ENCODE data around the gene TTC4.
"Not testable (repeated sequence)": the region's sequence is repeated elsewhere in the genome, so short reads cannot be mapped to it uniquely, and the experiment has no call there.

Gene TTC4

DNA sequence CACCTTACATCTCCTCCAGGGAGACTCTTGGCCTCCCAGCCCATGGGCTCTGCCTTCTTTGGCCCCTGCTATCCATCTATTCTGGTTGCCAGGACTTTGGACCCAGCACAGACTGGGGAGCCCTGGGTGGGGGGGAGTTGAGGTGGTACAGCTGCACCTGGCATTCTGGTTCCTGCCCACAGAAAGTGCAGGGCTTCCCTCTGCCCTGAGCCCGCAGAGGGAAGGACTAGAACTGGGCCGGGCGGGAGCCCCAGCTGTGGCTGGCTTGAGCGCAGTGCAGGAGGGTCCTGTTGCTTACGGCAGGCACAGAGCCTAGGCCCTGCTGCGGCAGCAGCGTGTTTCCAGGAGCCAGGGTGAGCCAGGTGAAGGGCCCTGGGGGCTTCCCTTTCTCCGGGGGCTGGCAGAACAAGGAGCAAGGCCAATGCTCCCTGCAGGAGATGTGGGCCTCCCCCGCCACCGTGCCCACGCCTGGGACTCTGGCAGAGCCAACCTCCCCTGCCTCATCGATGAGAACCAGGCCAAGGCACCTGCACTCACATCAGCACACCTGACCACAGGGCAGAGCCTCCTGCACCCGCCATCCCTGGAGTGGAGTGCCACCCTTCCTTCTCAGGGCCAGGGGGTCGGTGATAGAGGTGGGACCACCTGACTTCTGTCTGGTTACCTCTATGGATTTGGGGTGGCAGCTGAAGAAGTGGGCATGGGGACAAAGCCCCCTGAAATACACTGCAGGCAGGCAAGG is 32.6 kb downstream of the TTC4 start:
- DNase-seq (ENCODE audit: low spot score) = no peak

DNA sequence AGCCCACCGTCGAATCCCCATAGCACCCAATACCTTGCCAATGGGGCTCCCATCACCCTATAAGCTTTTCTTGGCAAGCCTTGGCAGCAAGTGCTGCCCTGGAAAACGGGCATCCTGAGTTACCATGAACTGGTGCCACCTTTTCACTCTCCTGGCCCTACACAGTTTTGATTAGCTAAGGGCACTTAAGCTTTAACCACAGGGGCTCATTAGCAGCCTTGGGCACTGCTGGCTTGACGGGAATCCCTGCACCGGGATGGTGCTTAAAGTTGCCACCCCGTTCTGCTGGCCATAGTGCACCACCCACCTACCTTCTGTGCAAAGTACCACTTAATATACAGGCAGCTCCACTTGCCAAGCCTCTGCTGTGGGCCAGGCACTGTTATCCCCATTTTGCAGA is 34.9 kb downstream of the TTC4 start:
- DNase-seq (ENCODE audit: low spot score) = no peak

DNA sequence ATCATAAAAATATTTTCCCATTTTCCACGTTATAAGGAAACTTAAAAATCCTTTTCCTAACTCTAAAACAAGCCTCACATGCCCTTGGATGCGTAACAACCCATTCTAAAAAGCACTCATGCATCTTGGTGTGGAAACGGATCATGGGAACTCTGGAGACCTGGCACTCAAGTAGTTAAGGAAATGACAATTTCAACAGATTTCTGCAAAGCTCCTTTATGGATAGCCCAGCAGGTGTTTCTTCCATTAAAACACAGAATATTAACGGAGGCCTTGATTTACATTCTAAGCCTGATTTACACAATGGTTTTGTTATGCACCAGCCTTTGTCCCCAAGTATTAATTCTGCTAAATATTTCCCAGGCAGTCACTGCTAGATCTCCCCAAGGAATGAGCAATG is 35.8 kb downstream of the TTC4 start:
- DNase-seq (ENCODE audit: low spot score) = no peak

DNA sequence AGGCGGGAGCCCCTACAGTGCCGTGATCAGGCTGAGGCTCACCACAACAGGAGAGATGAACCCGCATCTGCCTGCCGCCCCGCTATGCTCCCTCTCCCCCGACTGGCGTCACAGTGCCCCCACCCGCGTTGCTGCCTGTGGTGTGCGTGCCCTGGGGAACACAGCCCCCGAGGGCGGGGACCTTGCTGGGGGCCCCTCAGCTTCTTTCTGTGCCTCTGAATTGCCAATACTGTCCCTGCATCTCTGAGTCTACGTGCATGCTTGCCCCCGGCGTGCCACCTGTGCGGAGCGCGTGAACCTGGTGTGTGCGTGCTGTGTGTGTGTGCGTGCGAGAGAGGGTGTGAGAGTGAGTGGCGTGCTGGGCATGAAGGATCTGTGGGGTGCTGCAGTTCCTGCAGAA is 38.4 kb downstream of the TTC4 start:
- no peak for DNase-seq (ENCODE audit: low spot score)

DNA sequence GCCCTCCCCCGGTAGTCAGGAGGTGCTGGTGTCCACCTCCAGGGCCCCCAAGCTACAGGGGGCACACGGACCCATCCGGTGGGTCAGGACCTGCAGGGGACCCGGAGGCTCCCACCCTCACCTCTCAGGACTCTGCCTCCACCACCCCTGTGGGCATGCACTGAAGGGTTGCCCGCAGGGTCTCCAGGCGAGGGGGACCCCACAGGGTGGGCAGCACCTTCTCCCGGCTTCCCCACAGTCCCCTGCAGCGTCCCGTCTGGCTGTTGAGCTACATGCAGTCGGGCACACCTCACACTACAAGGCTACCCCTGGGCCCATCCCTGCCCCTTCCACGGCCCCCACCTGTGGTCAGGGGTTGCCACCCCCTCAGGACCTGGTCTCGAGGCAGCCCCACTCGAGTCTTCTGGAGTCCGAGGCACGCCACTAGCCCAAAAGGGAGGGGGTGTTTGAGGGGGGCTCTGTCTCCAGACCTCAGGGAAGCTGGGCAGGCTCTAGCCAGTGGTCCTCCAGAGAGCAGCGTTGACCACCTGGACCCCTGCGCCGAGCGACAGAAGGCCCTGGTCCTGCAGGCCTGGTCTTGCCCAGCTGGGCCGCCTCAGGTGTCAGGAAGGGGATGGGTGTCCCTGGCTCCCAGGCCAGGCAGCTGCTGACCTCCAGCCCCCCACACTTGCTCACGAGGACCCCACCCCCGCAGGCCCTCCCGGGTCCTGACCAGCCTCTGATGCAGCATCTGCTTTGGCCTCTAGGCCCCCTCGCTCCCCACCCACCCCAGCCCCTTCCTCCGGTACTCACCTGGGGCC is 39.0 kb downstream of the TTC4 start:
- no peak for DNase-seq (ENCODE audit: low spot score)

DNA sequence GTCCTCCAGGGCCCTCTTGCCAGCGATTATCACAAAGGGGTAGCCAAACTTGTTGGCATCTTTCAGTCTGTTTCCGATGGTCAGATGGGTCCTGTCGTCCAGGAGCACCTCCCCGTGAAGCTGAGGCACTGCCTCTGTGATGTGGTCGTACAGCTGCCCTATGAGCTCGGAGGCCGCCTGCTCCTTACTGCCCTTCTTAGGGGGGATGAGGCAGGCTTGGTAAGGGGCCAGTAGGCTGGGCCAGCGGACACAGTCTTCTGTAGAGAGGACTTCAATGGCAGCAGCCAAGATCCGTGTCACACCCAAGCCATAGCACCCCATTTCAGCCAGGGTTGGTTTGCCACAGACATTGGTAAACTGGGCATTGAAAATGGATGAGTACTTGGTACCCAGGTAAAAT is 42.2 kb downstream of the TTC4 start:
- no peak for DNase-seq (ENCODE audit: low spot score)

DNA sequence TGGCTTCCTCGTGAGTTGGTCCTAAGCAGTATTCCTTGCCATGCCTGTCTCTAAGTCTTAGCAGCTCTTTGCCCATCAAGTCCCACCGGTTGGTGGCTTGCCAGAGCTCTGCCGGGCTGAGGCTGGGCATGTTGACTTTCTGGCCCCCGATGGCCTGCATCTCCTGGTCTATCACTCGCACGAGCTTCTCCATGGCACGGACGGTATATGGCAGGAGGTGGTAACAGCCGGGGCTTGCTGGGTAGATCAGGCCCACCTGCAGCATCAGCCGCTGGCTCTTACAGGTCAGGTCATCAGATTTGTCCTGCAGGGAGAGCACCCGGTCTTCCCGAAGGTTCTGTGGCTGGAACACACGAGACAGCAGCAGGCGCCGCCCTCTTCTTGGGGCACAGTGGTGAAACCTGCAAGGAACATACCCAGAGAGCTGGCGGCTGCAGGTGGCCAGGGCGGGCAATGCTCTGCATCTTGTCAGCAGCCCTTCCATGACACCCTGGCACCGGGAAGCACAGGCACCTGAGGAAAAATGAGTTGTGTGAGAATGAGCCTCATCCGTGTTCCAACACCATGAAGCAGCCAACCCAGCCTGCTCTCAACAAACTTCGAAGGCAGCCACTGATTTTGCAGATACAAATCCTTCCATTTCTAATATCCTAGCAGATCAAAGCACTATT is 43.2 kb downstream of the TTC4 start:
- DNase-seq (ENCODE audit: low spot score) = no peak

DNA sequence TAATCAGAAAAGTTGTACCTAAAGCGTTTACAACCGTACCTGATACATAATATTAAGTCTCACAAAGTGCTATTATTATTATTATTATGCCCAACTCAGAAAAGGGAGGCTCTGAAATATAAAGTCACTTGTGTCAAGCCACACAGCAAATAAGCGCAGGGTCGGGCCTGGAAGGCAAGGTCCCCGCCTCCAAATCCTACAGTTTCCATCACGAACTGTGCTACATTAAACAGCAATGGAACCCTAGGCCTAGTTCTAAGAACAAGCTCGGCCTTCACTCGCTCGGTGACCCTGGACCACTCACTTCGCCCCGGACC is 48.1 kb downstream of the TTC4 start:
- DNase-seq (ENCODE audit: low spot score) = no peak

DNA sequence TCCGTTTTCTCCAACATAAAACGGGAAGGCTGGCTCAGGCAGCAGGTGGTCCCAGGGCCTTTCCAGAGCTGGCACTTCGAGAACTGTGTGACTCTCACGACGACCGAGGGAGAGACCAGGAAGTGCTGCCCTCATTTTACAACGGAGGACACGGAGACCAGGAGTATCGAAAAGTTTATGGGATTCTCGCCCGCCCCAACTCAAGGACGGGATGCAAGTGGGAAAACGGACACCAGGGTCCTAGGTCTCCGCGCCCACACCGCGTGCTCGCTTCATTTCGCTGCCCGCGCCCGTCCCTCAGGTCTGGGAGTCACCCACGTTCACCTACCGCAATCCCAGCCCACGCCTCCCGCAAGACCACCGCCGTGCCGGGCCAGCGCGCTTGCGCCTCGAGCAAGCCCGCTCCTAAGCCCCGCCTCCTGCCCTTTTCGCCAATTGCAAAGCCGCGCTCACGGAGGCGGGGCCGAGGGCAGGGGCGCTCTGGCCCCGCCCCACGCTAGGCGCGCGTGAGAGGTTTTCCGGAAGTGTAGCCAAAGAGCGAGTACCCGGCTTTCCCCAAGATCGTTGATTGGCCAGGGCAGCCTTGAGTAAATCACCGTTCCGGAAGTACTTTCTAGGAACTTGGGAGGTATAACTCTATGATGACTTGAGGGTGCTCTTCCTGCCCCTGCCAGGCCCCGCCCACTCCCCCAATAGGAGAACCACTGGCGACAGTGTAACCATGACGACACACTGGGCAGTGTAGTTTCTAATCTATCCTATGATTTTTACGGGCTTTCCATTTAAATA is 48.7 kb downstream of the TTC4 start, which contains the start of gene PARS2:
Gene PARS2, minus strand, starts transcription at position 391 of the 789 bp plus-strand sequence. CDS start 5,362 bp downstream, outside the sequence.
- DNase-seq (ENCODE audit: low spot score) = peak; percentile 98

DNA sequence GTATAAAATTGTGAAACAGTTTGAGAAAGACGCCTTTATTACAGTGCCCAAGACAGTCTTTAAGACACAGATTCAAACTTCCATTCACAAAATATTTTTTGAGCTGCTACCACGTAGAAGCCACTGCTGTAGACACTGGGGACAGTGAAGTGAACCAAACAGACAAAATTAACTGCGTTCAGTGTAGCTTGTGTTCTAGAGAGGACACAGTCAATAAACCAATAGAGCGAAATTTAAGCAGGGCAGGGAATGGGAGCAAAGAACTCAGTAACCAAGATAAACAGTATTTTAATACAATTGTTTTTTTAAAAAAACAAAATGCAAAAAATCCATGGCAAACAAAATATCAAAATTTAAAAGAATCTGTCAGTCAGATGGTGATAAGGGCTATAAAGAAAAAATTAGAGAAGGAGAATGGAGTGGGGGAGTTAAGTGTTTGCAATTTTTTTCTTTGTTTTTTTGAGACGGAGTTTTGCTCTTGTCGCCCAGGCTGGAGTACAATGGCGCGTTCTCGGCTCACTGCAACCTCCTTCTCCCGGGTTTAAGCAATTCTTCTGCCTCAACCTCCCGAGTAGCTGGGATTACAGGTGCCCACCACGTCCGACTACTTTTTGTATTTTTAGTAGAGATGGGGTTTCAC is 49.4 kb downstream of the TTC4 start:
- no peak for DNase-seq (ENCODE audit: low spot score)

DNA sequence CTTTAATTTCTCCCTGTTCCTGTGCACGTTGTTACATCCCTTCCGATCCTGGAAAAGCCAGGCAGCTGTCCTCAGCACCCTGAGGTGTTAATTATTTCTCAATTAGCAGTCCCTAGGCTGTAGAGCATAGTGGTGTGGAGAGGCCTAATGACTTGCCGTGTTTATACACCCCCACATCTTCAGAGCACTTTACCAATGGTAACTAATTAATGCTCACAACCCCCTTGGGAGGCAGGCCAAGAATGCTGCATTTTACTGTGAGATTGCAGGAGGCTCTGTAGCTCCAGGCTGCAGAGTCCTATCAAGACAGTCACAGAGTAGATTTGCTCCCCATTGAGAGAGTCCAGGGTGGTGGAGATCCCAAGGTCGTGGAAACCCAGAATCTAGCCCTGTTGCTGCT is 51.1 kb downstream of the TTC4 start:
- no peak for DNase-seq (ENCODE audit: low spot score)

DNA sequence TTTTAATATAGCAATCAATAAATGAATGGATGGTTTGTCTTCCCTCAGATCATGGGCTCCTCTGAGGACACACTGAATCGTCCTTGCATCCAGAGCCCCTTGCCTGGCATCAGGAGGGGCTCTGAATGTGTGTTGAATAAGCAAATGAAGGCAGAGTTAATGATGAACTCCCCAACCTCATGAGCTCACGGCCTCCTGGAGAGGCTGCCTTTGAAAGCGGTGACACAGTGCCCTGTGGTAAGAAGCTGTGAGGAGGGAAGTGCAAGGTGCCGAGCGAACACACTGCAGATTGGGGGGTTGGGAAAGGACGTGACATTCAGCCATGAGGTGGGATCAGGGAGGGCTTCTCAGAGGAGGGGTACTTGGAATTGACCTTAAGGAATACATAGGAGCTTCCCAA is 51.9 kb downstream of the TTC4 start:
- DNase-seq (ENCODE audit: low spot score) = no peak

DNA sequence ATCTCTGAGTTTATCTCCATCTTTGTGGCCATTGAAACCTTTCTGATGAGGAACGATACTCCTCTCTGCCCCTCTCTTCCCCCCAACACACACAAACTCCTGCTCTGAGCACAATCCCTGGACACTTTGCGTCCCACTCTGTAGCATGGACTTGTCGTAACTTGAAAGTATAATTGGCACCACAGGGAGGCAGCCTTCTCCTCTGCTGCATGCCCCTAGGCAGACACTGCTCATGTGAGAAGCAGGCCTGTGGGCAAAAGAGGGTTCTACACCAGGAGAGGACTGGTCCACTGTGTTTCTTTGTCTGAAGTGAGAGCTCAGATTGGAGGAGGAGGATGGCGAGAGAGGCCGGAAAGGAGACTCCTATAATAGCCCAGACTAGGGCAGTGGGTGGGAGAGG is 52.4 kb downstream of the TTC4 start:
- no peak for DNase-seq (ENCODE audit: low spot score)

DNA sequence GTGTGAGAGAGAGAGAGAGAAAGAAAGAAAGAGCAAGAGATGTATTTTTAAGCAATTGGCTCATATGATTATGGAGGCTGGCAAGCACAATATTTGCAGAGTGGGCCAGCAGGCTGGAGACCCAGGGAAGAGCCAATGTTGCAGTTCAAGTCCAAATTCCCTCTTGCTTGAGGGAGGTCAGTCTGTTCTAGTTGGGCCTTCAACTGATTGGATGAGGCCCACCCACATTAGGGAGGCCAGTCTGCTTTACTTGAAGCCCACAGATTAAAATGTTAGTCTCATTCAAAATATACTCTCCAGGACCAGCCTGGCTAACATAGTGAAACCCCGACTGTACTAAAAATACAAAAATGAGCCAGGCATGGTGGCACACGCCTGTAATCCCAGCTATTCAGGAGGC is 57.3 kb downstream of the TTC4 start:
- no peak for DNase-seq (ENCODE audit: low spot score)

DNA sequence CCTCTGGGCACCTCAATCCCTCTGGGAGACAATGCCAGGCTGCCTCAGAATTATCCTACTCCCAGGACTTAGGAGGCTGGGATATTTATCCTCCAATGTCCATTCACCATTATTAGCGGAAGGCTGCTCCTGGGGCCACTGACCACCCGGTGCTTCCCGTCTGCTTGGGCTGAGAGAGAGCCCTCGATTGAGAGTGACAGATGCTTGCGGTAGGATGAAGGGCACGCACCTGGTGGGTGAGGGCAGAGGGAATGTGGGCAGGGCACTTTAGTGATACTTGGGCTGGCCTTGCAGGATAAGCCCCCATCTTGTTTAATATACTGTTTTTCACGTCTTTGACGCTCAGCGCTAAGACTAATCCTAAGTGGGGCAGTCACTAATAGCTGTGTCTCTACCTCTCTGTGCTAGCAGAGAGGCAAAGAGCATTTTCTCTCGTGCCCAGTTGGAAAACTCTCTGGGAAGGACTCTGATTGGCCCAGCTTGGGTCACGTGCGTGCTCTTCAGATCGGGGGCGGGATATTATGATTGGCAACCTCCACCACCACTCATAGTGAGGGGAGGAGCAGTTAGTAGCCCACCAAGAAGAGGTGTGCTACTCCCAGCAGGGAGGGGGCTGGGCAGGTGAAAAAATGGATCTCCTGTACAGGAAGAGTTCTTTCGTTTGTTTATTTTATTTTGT is 59.3 kb downstream of the TTC4 start:
- no peak for DNase-seq (ENCODE audit: low spot score)

DNA sequence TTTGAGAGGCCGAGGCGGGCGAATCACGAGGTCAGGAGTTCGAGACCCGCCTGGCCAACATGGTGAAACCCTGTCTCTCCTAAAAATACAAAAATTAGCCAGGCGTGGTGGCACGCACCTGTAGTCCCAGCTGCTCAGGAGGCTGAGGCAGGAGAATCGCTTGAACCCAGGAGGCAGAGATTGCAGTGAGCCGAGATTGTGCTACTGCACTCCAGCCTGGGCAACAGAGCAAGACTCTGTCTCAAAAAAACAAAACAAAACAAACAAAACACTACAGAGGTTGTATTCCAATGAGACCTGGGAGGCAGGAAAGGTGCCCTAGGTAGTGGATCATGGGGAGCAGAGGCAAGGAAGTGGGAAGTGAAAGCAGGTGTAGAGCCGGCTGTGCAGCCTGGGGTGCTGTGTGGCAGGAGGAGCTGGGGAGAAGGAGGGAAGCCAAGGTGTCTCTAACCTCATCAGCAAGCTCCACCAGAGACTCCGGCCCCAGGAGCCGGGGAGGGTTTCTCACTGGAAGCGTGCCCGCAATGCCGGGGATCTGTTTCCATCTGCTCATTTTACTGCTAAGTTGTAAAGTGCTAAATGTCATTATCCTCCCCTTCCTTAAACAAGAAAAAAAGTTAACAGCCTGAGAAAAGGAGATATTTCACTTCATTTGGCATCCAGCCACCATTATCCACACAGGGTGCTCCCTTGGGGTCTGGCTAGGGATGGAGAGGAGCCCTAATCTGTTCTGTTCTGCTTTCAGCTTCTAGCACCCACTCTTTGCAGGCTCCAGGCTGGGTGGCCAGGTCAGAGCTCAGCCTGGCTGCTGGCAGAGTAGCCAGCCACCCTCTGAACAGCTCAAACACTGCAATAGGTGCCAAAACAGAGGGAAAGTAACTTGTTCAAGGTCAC is 60.4 kb downstream of the TTC4 start:
- not testable (repeated sequence) for DNase-seq (ENCODE audit: low spot score)

DNA sequence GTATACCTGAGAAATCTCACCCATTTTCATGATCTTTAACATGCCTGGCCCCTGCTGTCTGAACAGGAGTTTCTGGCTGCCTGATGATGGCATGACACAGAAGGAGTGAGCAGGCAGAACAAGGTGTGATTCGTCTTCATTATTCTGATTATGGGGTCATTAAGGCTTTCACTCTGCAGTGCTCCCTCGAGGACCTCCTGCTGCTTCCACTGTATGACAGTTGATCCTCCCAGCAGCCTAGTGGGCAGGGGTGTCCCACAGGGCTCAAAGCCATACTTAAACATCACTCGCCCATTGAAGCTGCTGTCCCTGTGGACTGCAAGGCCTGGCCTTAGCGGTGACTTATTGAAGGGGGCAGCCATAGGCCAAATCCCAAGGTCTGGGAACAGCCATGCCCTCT is 61.4 kb downstream of the TTC4 start:
- DNase-seq (ENCODE audit: low spot score) = no peak

DNA sequence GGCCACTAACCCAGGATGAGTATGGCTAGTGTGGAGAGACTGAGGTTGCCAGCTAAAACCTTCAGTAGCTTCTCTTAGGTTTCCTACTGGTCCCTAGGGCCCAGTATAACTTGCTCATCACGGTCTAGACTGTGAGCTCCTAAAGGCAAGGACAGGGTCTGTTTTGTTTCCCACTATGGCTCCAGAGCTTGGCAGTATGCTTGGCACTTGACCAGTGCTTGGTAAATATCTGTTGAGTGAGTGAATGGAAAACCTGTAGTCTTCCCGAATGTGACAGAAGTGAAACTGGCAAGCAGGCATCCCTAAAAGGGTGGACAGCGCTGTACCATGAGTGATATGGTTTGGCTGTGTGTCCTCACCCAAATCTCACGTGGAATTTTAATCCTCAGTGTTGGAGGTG is 61.8 kb downstream of the TTC4 start:
- DNase-seq (ENCODE audit: low spot score) = no peak

DNA sequence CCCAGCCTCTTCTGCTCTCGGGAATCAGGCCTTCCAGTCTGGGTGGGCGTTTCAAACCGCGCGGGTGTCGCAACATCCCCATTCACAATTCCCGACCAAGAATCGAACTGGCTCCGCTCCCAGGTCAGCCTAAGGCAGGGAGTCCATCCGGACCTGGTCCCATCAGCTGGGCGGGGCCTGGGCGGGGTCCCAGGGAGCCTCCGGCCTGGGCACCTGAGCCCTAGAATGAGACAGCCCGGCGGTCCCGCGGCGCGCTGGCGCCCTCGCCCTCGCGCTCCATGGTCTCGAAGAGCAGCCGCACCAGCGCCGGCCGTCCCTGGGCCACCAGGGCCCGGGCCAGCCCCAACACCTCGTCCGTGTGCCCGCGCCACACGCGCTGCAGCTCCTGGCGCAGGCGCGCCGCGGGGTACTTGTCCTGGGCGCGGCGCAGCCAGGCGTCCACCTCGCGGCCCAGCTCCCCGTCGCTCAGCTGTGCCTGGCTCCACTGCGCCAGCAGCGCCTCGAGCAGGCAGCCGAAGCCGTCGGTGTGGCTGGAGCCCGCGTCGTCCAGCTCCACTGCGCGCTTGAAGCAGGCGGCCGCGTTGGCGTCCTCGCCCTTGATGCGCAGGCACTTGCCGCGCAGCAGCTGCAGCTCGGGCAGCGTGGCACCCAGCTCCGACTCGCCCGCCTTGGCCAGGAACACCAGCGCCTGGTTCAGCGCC is 65.5 kb downstream of the TTC4 start:
- DNase-seq (ENCODE audit: low spot score) = no peak

DNA sequence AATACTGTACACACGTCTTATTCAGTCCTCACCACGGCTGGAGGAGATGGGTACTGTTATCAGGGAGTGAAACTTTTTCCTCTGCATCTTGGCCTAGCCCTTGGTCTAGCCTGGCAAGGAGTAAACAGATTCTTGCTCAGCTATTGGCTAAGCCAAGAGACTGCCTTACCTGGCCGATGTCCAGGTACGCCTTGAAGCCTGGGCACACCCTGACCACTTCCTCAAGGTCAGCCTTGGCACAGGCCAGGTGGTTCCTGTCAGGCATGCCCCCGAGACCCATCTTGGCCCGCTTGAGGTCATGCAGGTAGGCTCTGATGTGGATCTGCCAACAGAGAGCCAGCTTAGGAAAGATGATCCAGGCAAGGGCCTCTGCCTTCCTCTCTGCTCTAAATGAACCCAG is 66.5 kb downstream of the TTC4 start:
- DNase-seq (ENCODE audit: low spot score) = no peak
